ENCODE data around the gene ZNF846.
"Not testable (repeated sequence)": the region's sequence is repeated elsewhere in the genome, so short reads cannot be mapped to it uniquely, and the experiment has no call there.

Gene ZNF846

GRCh38 chr19:9729162-9729561, 39.4 kb downstream of the ZNF846 start:
- peaks cover 16% of the 10 kb centered on the region for H3K9me3 ChIP-seq
- no peaks in the 10 kb centered on the region for H3K27me3 ChIP-seq
- H3K4me3 ChIP-seq, result no peak overlapping the region
- no peaks in the 10 kb centered on the region for H4K20me1 ChIP-seq
- TF ChIP-seq Cebpa-rat (IDR thresholded peaks at IDR 0.05), result no peak
- H3K36me3 ChIP-seq, result no peaks in the 10 kb centered on the region
- no peak overlapping the region for H3K27ac ChIP-seq
- no peaks in the 10 kb centered on the region for H3K4me1 ChIP-seq
- H3K4me2 ChIP-seq, result no peak overlapping the region
- no peak overlapping the region for H3K9ac ChIP-seq

DNA sequence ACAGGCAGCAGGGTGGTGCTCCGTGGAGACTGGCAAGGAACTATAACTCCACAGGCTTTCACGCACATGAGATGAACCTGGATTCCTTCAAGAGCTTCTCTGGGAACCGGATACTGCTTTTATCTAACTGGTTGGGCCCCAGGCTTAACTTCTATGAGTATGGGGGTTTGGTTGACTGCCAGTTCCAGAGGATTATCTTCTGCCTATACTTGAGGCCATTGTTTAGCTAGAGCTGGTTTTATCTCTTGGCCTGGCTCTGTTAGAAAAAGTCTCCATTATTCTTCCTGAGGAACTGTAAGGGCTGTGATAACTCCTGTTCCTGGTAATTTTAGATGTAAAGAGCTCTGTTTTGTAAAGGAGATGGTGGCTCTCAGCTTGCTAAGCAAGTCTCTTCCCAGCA, 40.9 kb downstream of the ZNF846 start:
- H3K4me3 ChIP-seq, result no peak overlapping the region
- H3K36me3 ChIP-seq, result no peaks in the 10 kb centered on the region
- no peak overlapping the region for H3K4me2 ChIP-seq
- peaks cover 25% of the 10 kb centered on the region for H3K9me3 ChIP-seq
- TF ChIP-seq Cebpa-rat (IDR thresholded peaks at IDR 0.05), result no peak
- no peak overlapping the region for H3K27ac ChIP-seq
- no peaks in the 10 kb centered on the region for H3K4me1 ChIP-seq
- H4K20me1 ChIP-seq, result no peaks in the 10 kb centered on the region
- H3K9ac ChIP-seq, result no peak overlapping the region
- no peaks in the 10 kb centered on the region for H3K27me3 ChIP-seq

DNA sequence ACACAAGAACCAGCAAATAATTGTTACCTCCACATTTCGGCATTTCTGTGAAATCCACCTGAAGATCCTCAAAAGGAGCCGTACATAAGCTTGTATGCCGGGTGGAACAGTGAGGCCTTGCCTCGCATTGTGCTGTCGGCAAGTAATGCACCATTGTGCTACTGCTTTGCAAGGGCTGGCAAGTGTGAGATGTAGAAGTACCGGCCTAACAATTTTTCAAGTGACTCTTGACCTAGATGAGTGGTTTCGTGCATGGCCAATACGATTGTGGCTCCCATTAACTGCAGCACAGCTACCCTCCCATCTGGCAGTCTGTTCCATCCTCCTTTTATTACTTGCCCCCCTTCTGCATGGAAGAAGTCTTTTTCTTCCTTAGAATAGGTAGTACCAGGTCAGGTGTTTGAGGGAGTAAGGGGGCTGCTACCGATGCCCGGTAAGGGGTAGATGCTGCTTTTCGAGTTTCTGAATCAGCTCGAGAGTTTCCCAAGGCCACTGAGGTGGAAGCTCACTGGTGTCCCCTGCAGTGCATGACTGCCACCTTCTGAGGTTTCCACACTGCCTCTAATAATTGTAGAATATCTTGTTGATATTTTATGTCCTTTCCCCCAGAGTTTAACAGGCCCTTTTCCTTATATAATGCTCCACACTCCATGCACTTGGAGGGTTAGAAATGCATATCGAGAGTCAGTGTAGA, 42.9 kb downstream of the ZNF846 start:
- not testable (repeated sequence) for H4K20me1 ChIP-seq, H3K36me3 ChIP-seq, H3K4me2 ChIP-seq, H3K9ac ChIP-seq, H3K27ac ChIP-seq, H3K27me3 ChIP-seq, H3K4me1 ChIP-seq, H3K4me3 ChIP-seq
- peaks cover 25% of the 10 kb centered on the region for H3K9me3 ChIP-seq

- TF ChIP-seq Cebpa-rat (IDR thresholded peaks at IDR 0.05), result no peak
- Histone ChIP-seq H3K4me2 (no peak overlapping the region), H4K20me1 (no peaks in the 10 kb centered on the region), H3K36me3 (no peaks in the 10 kb centered on the region), H3K9me3 (peaks cover 25% of the 10 kb centered on the region), H3K4me1 (peaks cover 8% of the 10 kb centered on the region), H3K9ac (no peak overlapping the region), H3K4me3 (no peak overlapping the region), H3K27ac (no peak overlapping the region), H3K27me3 (no peaks in the 10 kb centered on the region)
Measured at GRCh38 chr19:9724157-9724556, 44.4 kb downstream of the ZNF846 start.

GRCh38 chr19:9721861-9722260, 46.7 kb downstream of the ZNF846 start:
- Histone ChIP-seq H3K4me2 (peak overlapping the region; percentile 13; the same call in 1 of the 2 replicates), H3K4me3 (no peak overlapping the region), H3K9me3 (peaks cover 25% of the 10 kb centered on the region), H3K4me1 (peaks cover 8% of the 10 kb centered on the region), H3K27ac (no peak overlapping the region), H3K27me3 (no peaks in the 10 kb centered on the region), H4K20me1 (no peaks in the 10 kb centered on the region), H3K9ac (no peak overlapping the region), H3K36me3 (no peaks in the 10 kb centered on the region)
- TF ChIP-seq Cebpa-rat (IDR thresholded peaks at IDR 0.05), result no peak

DNA sequence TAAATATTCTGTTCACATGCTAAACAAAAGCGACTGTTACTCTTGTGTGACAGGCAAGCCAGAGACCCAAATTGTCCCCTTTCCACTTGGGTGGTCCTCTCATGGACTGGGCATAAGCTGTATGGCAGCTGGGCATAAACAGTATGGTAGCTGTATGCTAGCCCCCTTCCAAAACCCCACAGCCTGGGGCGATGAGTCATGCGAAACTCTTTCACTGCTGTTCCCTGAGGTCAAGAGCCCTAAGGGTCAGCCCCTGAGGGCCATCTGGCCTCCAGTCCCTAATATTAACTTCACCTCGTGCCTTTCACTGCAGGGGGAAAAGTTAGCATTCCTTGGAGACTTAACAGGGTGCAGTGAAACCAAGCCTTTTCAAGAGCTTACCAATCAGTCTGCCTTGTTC, 48.0 kb downstream of the ZNF846 start:
- Histone ChIP-seq H3K36me3 (no peaks in the 10 kb centered on the region), H3K27ac (no peak overlapping the region), H3K9me3 (peaks cover 25% of the 10 kb centered on the region), H3K4me1 (peaks cover 8% of the 10 kb centered on the region), H3K4me2 (no peak overlapping the region), H3K27me3 (no peaks in the 10 kb centered on the region), H4K20me1 (no peaks in the 10 kb centered on the region), H3K4me3 (no peak overlapping the region), H3K9ac (no peak overlapping the region)
- TF ChIP-seq Cebpa-rat (IDR thresholded peaks at IDR 0.05), result no peak

DNA sequence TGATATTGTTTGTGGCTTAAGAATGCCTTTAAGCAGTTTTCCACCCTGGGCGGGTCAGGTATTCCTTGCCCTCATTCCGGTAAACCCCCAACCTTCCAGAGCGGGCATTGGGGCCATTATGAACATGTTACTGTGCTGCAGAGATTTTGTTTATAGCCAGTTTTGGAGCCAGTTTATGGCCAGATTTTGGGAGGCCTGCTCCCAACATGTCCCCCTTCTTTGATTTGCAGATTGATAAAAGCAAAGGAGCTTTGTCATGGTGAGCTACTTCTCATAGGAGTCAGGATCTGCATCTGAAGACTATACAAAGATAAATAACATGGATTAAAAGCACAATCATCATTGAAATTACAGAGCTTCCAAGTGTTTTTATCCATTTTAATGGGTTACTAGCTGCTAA, 56.7 kb downstream of the ZNF846 start:
- TF ChIP-seq Cebpa-rat (IDR thresholded peaks at IDR 0.05), result no peak
- Histone ChIP-seq H3K27me3 (no peaks in the 10 kb centered on the region), H4K20me1 (no peaks in the 10 kb centered on the region), H3K36me3 (no peaks in the 10 kb centered on the region), H3K4me3 (no peak overlapping the region), H3K4me2 (no peak overlapping the region), H3K27ac (no peak overlapping the region), H3K9me3 (peaks cover 45% of the 10 kb centered on the region), H3K9ac (no peak overlapping the region), H3K4me1 (peaks cover 4% of the 10 kb centered on the region; the same call in 1 of the 2 replicates)

GRCh38 chr19:9709305-9709704, 59.2 kb downstream of the ZNF846 start:
- Histone ChIP-seq H3K27ac (no peak overlapping the region), H3K4me2 (peak overlapping the region; percentile 18; the same call in 1 of the 2 replicates), H3K9ac (no peak overlapping the region), H4K20me1 (no peaks in the 10 kb centered on the region), H3K4me3 (no peak overlapping the region), H3K27me3 (no peaks in the 10 kb centered on the region), H3K9me3 (peaks cover 45% of the 10 kb centered on the region), H3K36me3 (no peaks in the 10 kb centered on the region), H3K4me1 (peaks cover 4% of the 10 kb centered on the region; the same call in 1 of the 2 replicates)
- TF ChIP-seq Cebpa-rat (IDR thresholded peaks at IDR 0.05), result no peak

DNA sequence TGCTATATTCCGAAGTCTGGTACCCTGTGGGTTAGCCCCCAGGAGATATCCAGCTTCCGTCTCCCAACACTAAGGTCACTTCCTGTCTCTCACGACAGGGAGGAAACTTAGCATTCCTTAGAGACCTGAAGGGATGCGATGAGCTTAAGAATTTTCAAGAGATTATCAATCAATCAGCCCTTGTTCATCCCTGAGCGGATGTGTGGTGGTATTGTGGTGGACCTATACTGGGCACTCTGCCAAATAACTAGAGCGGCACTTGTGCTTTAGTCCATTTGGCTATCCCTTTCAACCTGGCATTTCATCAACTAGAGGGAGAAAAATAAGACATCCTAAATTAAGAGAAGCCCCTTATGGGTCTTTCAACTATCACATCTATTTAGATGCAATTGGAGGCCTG, 62.7 kb downstream of the ZNF846 start:
- Histone ChIP-seq H3K36me3 (no peaks in the 10 kb centered on the region), H3K27ac (no peak overlapping the region), H3K4me3 (no peak overlapping the region), H3K9me3 (peaks cover 21% of the 10 kb centered on the region), H3K9ac (no peak overlapping the region), H3K4me2 (no peak overlapping the region), H4K20me1 (no peaks in the 10 kb centered on the region), H3K27me3 (no peaks in the 10 kb centered on the region), H3K4me1 (peaks cover 4% of the 10 kb centered on the region; the same call in 1 of the 2 replicates)
- TF ChIP-seq Cebpa-rat (IDR thresholded peaks at IDR 0.05), result no peak

DNA sequence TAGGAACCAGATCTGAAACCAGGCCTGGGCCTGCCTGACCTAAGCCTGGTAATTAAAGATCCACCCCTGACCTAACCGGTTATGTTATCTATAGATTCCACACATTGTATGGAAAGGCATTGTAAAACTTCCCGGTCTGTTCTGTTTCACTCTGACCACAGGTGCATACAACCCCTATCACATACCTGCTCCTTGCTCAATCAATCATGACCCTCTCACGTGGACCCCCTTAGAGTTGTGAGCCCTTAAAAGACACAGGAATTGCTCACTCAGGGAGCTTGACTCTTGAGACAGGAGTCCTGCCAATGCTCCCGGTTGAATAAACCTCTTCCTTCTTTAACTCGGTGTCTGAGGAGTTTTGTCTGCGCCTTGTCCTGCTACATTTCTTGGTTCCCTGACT, 66.4 kb downstream of the ZNF846 start:
- TF ChIP-seq Cebpa-rat (IDR thresholded peaks at IDR 0.05), result no peak
- H3K36me3 ChIP-seq, result no peaks in the 10 kb centered on the region
- H3K9me3 ChIP-seq, result peaks cover 28% of the 10 kb centered on the region
- H3K27ac ChIP-seq, result no peak overlapping the region
- H3K9ac ChIP-seq, result no peak overlapping the region
- no peaks in the 10 kb centered on the region for H4K20me1 ChIP-seq
- H3K27me3 ChIP-seq, result no peaks in the 10 kb centered on the region
- H3K4me3 ChIP-seq, result no peak overlapping the region
- H3K4me2 ChIP-seq, result no peak overlapping the region
- no peaks in the 10 kb centered on the region for H3K4me1 ChIP-seq

Data from BLaER1 (cell line).